Pancreas (tissue), 10 donors: ENCODE data around the gene HCST. TPM values are rescaled to one million over a fixed set of nuclear protein-coding genes. Genes with fewer than 3 reads are reported as not detected.
A peak's percentile ranks its signal among the peaks of the same experiment; 100 is the strongest.

Source experiments
- ATAC-seq, 4 donors: fragments of 200-7000 bp; cut with Tn5 transposase; one replicate each; pipeline versions ENCODE4 v1.8.0 to v1.9.1; 2020; ENCODE audit warnings: mild to moderate bottlenecking in 4 of 4, moderate library complexity in 4 of 4
- DNase-seq, 6 donors: peaks; one replicate each; pipeline ENCODE4 v3.0.0-alpha.2; 2020
- FAIRE-seq: peaks from 2 replicates; lab custom pipeline; 2012; peaks lifted over from hg19 to GRCh38; lab: Jason Lieb, UNC
- H3K27ac ChIP-seq, 4 donors: fragments of 200-600 bp; sonication (generic); 1 replicate in 3 of 4; 2 replicates in 1 of 4; pipeline versions ENCODE4 v1.5.0 to v1.8.0; 2020
- H3K27me3 ChIP-seq, 4 donors: fragments of 200-600 bp; one replicate each; pipeline ENCODE4 v1.8.0; 2021
- H3K36me3 ChIP-seq, 3 donors: fragments of 200-600 bp; sonication (generic) in 1 of 3; one replicate each; pipeline versions ENCODE4 v1.5.0 to v1.8.0; 2020 to 2021
- H3K4me1 ChIP-seq, 3 donors: fragments of 200-600 bp; one replicate each; pipeline ENCODE4 v1.8.0; 2021
- H3K4me3 ChIP-seq, 4 donors: fragments of 200-600 bp; sonication (generic) in 2 of 4; one replicate each; pipeline versions ENCODE4 v1.5.0 to v1.8.0; 2020 to 2021
- H3K9me3 ChIP-seq, 4 donors: fragments of 200-600 bp; one replicate each; pipeline ENCODE4 v1.8.0; 2021
- WGBS, 2 donors: extraction: QIAGEN DNeasy Blood & Tissue Kit; methylation state at CpG; one replicate each; pipeline ENCODE4 v1.1.7; 2013; 5-methylcytosine and 5-hydroxymethylcytosine counted together
- intact Hi-C, 3 donors: fragments of 100-400 bp; cut with DNase I; formaldehyde crosslinking; loops; one replicate each; pipeline versions ENCODE4 v1.11.1 to v1.14.2; 2022
- polyA plus RNA-seq, 2 donors: library from polyadenylated mRNA; stranded (reverse); fragments of 200-250 nt; gene quantifications; one replicate each; pipeline ENCODE4 v1.2.3, GENCODE V29; 2013
- total RNA-seq, 6 donors: library from RNA; stranded (reverse); fragmentation: NEBNext Ultra II Directional in 4 of 6; extraction: Animal tissue kit (Norgen Biotek cat#: 25700) in 4 of 6; gene quantifications; one replicate each; pipeline versions ENCODE4 v1.2.1 to v1.2.4, GENCODE V29; 2021 to 2023
- TF ChIP-seq, protein P1 (sequence below), 4 donors: fragments of 200-600 bp; sonication (generic) in 3 of 4; IDR thresholded peaks; one replicate each; pipeline versions ENCODE4 v1.5.0 to v1.8.0; 2021; ENCODE audit warnings: antibody characterized with exemption in 4 of 4
- donor health status: healthy with polysubstance abuse.
- donor health status: DM: no; HTN: no; CAD: no; lungs with moderate emphysema.
- donor health status: DM: no; HTN: no; CAD: no.
- donor health status: control.
- donor health status: control.
- donor health status: Bipolar disorder and iron deficiency.
- donor health status: DM: yes; HTN: yes; CAD: no.
- donor health status: DM: no; HTN: no; CAD: no.
- donor health status: DM: no; HTN: no; CAD: no.
- donor health status: DM: yes; HTN: yes; CAD: no.

HCST gene
- total and polyA plus RNA-seq, 8 donors = 0.46 to 10.2 (median 2.2) TPM

DNA sequence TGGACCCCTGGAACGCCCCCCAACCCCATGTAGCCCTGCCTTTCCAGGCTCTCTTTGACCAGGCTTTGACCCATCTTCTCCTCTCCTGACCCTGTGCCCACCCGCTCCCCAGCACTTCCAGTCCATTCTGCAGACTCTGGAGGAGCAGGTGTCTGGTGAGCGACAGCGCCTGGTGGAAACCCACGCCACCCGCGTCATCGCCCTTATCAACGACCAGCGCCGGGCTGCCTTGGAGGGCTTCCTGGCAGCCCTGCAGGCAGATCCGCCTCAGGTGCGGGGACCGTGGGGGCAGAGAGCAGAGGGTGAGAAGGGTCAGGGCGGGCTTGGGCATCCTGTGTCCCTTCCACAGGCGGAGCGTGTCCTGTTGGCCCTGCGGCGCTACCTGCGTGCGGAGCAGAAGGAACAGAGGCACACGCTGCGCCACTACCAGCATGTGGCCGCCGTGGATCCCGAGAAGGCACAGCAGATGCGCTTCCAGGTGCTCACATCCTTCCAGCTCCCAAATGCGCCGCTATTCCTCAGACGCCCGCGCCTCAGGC lies 27.9 kb upstream of the HCST start:
- FAIRE-seq (no peak), ATAC-seq (no peak), DNase-seq (peak in 1 of 6 donors; percentile 67)
- Histone ChIP-seq H3K9me3 (no peaks in the 10 kb centered on the region), H3K36me3 (no peaks in the 10 kb centered on the region), H3K27ac (no peak overlapping the region), H3K4me3 (no peak overlapping the region), H3K4me1 (peaks cover 3 to 4% (median 4%) of the 10 kb centered on the region in 3 donors), H3K27me3 (no peaks in the 10 kb centered on the region)
- 93 to 98% methylated on average over 32 of the region's 32 CpGs for WGBS, 2 donors
- TF ChIP-seq, protein P1, sequence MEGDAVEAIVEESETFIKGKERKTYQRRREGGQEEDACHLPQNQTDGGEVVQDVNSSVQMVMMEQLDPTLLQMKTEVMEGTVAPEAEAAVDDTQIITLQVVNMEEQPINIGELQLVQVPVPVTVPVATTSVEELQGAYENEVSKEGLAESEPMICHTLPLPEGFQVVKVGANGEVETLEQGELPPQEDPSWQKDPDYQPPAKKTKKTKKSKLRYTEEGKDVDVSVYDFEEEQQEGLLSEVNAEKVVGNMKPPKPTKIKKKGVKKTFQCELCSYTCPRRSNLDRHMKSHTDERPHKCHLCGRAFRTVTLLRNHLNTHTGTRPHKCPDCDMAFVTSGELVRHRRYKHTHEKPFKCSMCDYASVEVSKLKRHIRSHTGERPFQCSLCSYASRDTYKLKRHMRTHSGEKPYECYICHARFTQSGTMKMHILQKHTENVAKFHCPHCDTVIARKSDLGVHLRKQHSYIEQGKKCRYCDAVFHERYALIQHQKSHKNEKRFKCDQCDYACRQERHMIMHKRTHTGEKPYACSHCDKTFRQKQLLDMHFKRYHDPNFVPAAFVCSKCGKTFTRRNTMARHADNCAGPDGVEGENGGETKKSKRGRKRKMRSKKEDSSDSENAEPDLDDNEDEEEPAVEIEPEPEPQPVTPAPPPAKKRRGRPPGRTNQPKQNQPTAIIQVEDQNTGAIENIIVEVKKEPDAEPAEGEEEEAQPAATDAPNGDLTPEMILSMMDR (IDR thresholded peaks at IDR 0.05) = no peak
- intact Hi-C loops = no loop called here

- TF ChIP-seq, protein P1 (IDR thresholded peaks at IDR 0.05) = no peak
- no peak for FAIRE-seq
- intact Hi-C loops = no loop called here
These were observed 23.3 kb upstream of the HCST start for GRCh38 chr19:35879068-35879467.

GRCh38 chr19:35879770-35880317 lies 22.5 kb upstream of the HCST start:
- Histone ChIP-seq H3K27me3 (no peaks in the 10 kb centered on the region), H3K9me3 (no peaks in the 10 kb centered on the region), H3K36me3 (no peaks in the 10 kb centered on the region), H3K4me1 (peaks cover 0 to 5% (median 5%) of the 10 kb centered on the region in 3 donors), H3K4me3 (no peak overlapping the region), H3K27ac (peak overlapping the region; percentile 34 to 70 (median 50))
- 3 to 4% methylated on average over 28 of the region's 28 CpGs for WGBS, 2 donors
- TF ChIP-seq, protein P1 (IDR thresholded peaks at IDR 0.05) = no peak
- intact Hi-C loops = loop anchor here in 2 of 3 donors (5.0 to 10.0 kb wide), 2 partner anchors 52 to 55 kb away; partner anchors contain the start of gene LRFN3 (in 1 of the 2)
- ATAC-seq (peak; percentile 96 to 98 (median 97)), DNase-seq (peak; percentile 92 to 98 (median 96)), FAIRE-seq (no peak)

More at GRCh38 chr19:35879068-35879467, 23.3 kb upstream of the HCST start:
- peaks cover 0 to 5% (median 5%) of the 10 kb centered on the region in 3 donors for H3K4me1 ChIP-seq
- no peaks in the 10 kb centered on the region for H3K9me3 ChIP-seq
- DNase-seq = peak in 3 of 6 donors; percentile 33 to 80 (median 54)
- no peak overlapping the region for H3K4me3 ChIP-seq
- no peaks in the 10 kb centered on the region for H3K36me3 ChIP-seq
- WGBS, 2 donors = 63 to 73% methylated on average over 23 of the region's 23 CpGs
- peak in 1 of 4 donors; percentile 3 for ATAC-seq
- H3K27me3 ChIP-seq = no peaks in the 10 kb centered on the region
- H3K27ac ChIP-seq = peak overlapping the region in 3 of 4 donors; percentile 34 to 70 (median 53)

GRCh38 chr19:35882114-35882832 lies 20.1 kb upstream of the HCST start:
- WGBS, 2 donors = 13 to 24% methylated on average over 8 of the region's 8 CpGs
- intact Hi-C loops = loop anchor here in 2 of 3 donors (5.0 to 10.0 kb wide), 2 partner anchors 50 to 53 kb away; partner anchors contain the start of gene LRFN3 (in 1 of the 2)
- Histone ChIP-seq H3K27ac (no peak overlapping the region), H3K27me3 (no peaks in the 10 kb centered on the region), H3K36me3 (no peaks in the 10 kb centered on the region), H3K9me3 (no peaks in the 10 kb centered on the region), H3K4me3 (no peak overlapping the region), H3K4me1 (peaks cover 0 to 5% (median 5%) of the 10 kb centered on the region in 3 donors)
- TF ChIP-seq, protein P1 (IDR thresholded peaks at IDR 0.05) = peak in 3 of 4 donors; percentile 29 to 47 (median 41)
- peak in 3 of 4 donors; percentile 53 to 74 (median 63) for ATAC-seq
- peak in 3 of 6 donors; percentile 45 to 59 (median 51) for DNase-seq
- peak; percentile 94 for FAIRE-seq
